Spleen (tissue), 13 donors: ENCODE measurements around the gene ZNF217. TPM values are rescaled to one million over a fixed set of nuclear protein-coding genes. Genes with fewer than 3 reads are reported as not detected.
"Not testable (repeated sequence)": the region's sequence is repeated elsewhere in the genome, so short reads cannot be mapped to it uniquely, and the experiment has no call there.

Experiments
- DNase-seq: peaks from one replicate; pipeline ENCODE4 v3.0.0-alpha.2; 2020
- H3K27ac ChIP-seq, 8 donors: fragments of 200-600 bp; sonication (generic) in 7 of 8; 1 replicate in 4 of 8; 2 replicates in 4 of 8; pipeline versions ENCODE4 v1.5.0 to v1.8.0; 2016 to 2021; ENCODE audit warnings: inconsistent platforms in 4 of 8, mild to moderate bottlenecking in 4 of 8, moderate library complexity in 1 of 8
- H3K27me3 ChIP-seq, 7 donors: fragments of 200-600 bp; sonication (generic) in 6 of 7; replicated peaks in 1 of 7; 1 replicate in 4 of 7; 2 replicates in 3 of 7; pipeline versions ENCODE4 v1.5.0 to v1.8.0; 2016 to 2021; ENCODE audit warnings: inconsistent platforms in 3 of 7, mild to moderate bottlenecking in 1 of 7
- H3K36me3 ChIP-seq, 6 donors: fragments of 200-600 bp; sonication (generic) in 5 of 6; 1 replicate in 4 of 6; 2 replicates in 2 of 6; pipeline versions ENCODE4 v1.5.0 to v1.8.0; 2016 to 2021; ENCODE audit warnings: inconsistent platforms in 2 of 6
- H3K4me1 ChIP-seq, 6 donors: fragments of 200-600 bp; sonication (generic) in 5 of 6; 1 replicate in 3 of 6; 2 replicates in 3 of 6; pipeline versions ENCODE4 v1.5.0 to v1.8.0; 2016 to 2021; ENCODE audit warnings: inconsistent platforms in 3 of 6
- H3K4me3 ChIP-seq, 8 donors: fragments of 200-600 bp; sonication (generic) in 7 of 8; 1 replicate in 4 of 8; 2 replicates in 4 of 8; pipeline versions ENCODE4 v1.5.0 to v1.8.0; 2016 to 2021; ENCODE audit warnings: inconsistent platforms in 4 of 8, mild to moderate bottlenecking in 4 of 8, moderate library complexity in 2 of 8
- H3K9me3 ChIP-seq, 8 donors: fragments of 200-600 bp; sonication (generic) in 7 of 8; 1 replicate in 4 of 8; 2 replicates in 4 of 8; pipeline versions ENCODE4 v1.5.0 to v1.8.0; 2016 to 2021; ENCODE audit warnings: inconsistent platforms in 4 of 8
- POLR2A ChIP-seq, 3 donors: fragments of 450-650 bp; IDR thresholded peaks; one replicate each; pipeline ENCODE4 v1.5.1; 2017; ENCODE audit warnings: antibody characterized with exemption in 3 of 3, mild to moderate bottlenecking in 1 of 3
- POLR2AphosphoS5 ChIP-seq, 3 donors: sonication (generic); formaldehyde crosslinking; IDR thresholded peaks; one replicate each; pipeline ENCODE4 v1.5.1; 2017; ENCODE audit warnings: antibody characterized with exemption in 3 of 3
- WGBS, 5 donors: extraction: QIAGEN DNeasy Blood & Tissue Kit in 3 of 5; methylation state at CpG; one replicate each; pipeline versions ENCODE4 v1.1.5 to v1.1.7; 2013 to 2018; 5-methylcytosine and 5-hydroxymethylcytosine counted together
- intact Hi-C: fragments of 100-400 bp; cut with DNase I; formaldehyde crosslinking; loops from one replicate; pipeline ENCODE4 v1.15.0; 2023; ENCODE audit warnings: low total_unique reads
- long read RNA-seq, 2 donors: transcript quantifications; one replicate each; lab custom pipeline, GENCODE V29; 2026
- polyA plus RNA-seq, 3 donors: library from polyadenylated mRNA; stranded (reverse); fragments of 200-250 nt; gene quantifications; one replicate each; pipeline ENCODE4 v1.2.1, GENCODE V29; 2013
- total RNA-seq, 7 donors: library from RNA; depleted of rRNA in 3 of 7; stranded (reverse); fragments of >200 nt in 3 of 7; fragmentation: NEBNext Ultra II Directional in 4 of 7; extraction: Animal tissue kit (Norgen Biotek cat#: 25700) in 4 of 7; gene quantifications; one replicate each; pipeline versions ENCODE4 v1.1.0 to v1.2.1, GENCODE V29; 2016 to 2021
- TF ChIP-seq, protein P1 (sequence below), 11 experiments: fragments of 200-600 bp in 7 of 11; fragments of 450-650 bp in 4 of 11; sonication (generic) in 4 of 11; IDR thresholded peaks in 8 of 11; conservative IDR thresholded peaks in 3 of 11; 1 replicate in 7 of 11; 2 replicates in 4 of 11; pipeline versions ENCODE4 v1.4.0 to v1.8.0; 2016 to 2021; ENCODE audit warnings: antibody characterized with exemption in 11 of 11, inconsistent platforms in 4 of 11, mild to moderate bottlenecking in 1 of 11
- donor health status: healthy with polysubstance abuse.
- donor health status: DM: no; HTN: no; CAD: no; lungs with moderate emphysema.
- donor health status: DM: no; HTN: no; CAD: no.
- donor health status: Bipolar disorder and iron deficiency.
- donor health status: healthy.
- donor health status: DM: no; HTN: no; CAD: no.
- donor health status: DM: yes; HTN: yes; CAD: no.

The ZNF217 gene
- 10 to 100 TPM; 58.7 to 90.1 (median 87.5) TPM for total RNA-seq
- polyA plus RNA-seq = 10 to 100 TPM; 15.1 to 20.4 (median 15.3) TPM
- long read RNA-seq, donor 1, full-length matches to known transcripts = 3 of 36 reads
- long read RNA-seq, donor 1, partial matches to known transcripts = 33 of 36 reads
- long read RNA-seq, donor 1, other reads (novel, unspliced or antisense) = 0 of 36 reads
- long read RNA-seq, donor 2, partial matches to known transcripts = 6 of 6 reads
- long read RNA-seq, donor 2, other reads (novel, unspliced or antisense) = 0 of 6 reads

DNA sequence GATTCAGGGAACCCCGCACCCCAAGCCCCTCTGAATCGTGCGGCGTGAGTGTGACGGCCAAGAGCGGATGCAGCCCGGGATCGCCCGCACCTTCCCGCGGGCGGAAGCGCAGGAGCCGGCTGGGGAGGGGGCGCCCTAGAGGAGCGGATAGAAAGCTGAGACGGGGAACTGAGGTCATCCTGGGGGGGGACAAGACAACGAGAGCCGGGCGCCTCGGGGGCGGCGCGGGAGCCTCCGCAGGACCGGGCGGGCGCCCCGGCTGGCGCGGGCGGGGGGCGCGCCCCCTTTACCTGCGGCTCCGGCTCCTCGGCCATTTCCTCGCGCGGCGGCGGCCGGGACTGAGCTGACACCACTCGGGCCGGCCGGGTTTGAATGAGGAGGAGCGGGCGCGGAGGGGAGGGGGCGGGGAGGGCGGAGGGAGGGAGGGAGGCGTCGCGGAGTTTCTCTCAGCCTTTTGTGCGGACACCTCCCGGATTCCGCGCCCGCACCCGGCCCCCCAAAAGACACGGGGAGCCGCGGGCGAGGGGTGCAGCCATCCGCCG is at the start of gene ZNF217:
ZNF217 (minus strand) TSS at position 374 of the 542 bp plus-strand sequence. CDS start 11,013 bp downstream, outside the sequence.
- TF ChIP-seq POLR2AphosphoS5 (IDR thresholded peaks at IDR 0.05) = peak in 2 of 3 donors; percentile 63 to 82

DNA sequence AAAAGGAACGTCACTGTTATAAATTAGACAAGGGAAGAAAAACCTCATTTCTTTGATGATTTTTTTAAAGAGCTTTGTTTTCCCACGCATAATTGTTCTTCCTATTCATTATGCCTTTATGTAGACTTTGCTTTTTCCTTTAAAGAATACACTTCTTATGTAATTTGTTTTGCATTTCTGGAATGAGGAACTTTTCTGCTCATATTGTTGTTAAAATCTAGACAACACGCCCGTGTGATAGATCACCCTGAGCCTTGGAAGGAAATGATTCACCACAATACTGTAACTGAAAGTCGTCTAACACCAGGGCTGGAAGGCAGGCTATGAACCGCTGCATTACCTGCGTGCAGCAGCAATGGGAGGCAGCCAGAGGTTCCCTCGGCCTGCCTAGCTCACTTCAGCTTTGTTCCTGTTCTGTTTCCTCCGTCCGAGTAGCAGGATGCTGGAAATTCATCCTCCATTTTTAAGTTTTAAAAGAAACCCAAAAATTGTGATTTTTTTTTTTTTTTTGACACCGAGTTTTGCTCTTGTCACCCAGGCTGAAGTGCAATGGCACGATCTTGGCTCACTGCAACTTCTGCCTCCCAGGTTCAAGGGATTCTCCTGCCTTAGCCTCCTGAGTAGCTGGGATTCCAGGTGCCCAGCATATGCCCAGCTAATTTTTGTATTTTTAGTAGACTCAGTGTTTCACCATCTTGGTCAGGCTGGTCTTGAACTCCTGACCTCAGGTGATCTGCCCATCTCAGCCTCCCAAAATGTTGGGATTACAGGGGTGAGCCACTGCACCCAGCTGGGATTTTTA is 49.6 kb upstream of the ZNF217 start:
- 8 to 12% (median 10%) methylated on average over 12 of the region's 12 CpGs for WGBS, 5 donors
- intact Hi-C loops = no loop called here
- peak overlapping the region; percentile 78 to 94 (median 90) for H3K27ac ChIP-seq

More for the DNA sequence above, at the start of gene ZNF217:
- H3K27me3 ChIP-seq, H3K36me3 ChIP-seq, H3K9me3 ChIP-seq, intact Hi-C loops: not testable (repeated sequence)
- DNase-seq = peak; percentile 95
- H3K4me1 ChIP-seq = peaks cover 5 to 66% (median 46%) of the 10 kb centered on the region in 6 donors
- peak within 1 kb of the TSS; percentile 99 to 100 (median 100) for H3K27ac ChIP-seq
- WGBS, 5 donors = 3 to 9% (median 5%) methylated on average over 16 to 65 of the region's 66 CpGs; no CpG with 5 or more reads in 1 of the 5 donors
- H3K4me3 ChIP-seq = peak within 1 kb of the TSS; percentile 62 to 87 (median 68)

DNA sequence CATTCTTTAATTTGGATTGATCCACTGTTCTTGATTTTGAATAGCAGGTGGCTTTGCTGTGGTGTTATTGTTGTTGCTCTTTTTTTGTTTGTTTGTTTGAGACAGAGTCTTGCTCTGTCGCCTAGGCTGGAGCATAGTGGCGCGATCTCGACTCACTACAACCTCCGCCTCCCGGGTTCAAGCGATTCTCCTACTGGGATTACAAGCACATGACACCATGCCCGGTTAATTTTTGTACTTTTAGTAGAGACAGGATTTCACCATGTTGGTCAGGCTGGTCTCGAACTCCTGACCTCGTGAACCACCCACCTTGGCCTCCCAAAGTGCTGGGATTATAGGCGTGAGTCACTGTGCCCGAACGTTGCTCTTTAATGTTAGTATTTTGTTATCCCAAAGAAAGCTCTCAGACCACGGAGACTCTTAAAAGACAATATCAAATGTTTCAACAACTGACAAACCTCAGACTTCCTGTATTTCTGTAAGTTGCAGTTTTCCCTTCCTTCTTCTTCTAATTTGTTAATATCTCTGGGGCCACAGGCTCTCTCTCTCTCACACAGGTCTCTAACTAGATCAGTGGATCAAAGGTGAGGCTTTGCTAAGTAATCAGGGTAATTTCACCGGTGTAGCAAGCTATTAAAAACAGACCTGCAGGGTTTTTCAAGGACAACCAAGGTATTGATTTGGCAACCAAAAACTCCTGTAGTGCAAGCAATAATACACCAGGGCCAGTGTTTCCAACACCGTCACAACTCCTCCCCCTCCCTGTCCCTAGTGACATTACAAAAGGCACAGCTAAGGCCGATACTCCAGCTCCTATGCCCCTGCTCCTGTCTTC is 48.8 kb upstream of the ZNF217 start:
- no peak for DNase-seq
- intact Hi-C loops = no loop called here
- WGBS, 5 donors = 33 to 50% (median 37%) methylated on average over 17 of the region's 17 CpGs
- H3K36me3 ChIP-seq = no peaks in the 10 kb centered on the region
- H3K27ac ChIP-seq = peak overlapping the region; percentile 78 to 94 (median 90)
- H3K27me3 ChIP-seq = no peaks in the 10 kb centered on the region
- H3K9me3 ChIP-seq = no peaks in the 10 kb centered on the region
- H3K4me3 ChIP-seq = peak overlapping the region in 5 of 8 donors; percentile 10 to 56 (median 13)
- TF ChIP-seq, protein P1, sequence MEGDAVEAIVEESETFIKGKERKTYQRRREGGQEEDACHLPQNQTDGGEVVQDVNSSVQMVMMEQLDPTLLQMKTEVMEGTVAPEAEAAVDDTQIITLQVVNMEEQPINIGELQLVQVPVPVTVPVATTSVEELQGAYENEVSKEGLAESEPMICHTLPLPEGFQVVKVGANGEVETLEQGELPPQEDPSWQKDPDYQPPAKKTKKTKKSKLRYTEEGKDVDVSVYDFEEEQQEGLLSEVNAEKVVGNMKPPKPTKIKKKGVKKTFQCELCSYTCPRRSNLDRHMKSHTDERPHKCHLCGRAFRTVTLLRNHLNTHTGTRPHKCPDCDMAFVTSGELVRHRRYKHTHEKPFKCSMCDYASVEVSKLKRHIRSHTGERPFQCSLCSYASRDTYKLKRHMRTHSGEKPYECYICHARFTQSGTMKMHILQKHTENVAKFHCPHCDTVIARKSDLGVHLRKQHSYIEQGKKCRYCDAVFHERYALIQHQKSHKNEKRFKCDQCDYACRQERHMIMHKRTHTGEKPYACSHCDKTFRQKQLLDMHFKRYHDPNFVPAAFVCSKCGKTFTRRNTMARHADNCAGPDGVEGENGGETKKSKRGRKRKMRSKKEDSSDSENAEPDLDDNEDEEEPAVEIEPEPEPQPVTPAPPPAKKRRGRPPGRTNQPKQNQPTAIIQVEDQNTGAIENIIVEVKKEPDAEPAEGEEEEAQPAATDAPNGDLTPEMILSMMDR (IDR thresholded peaks at IDR 0.05 in 8 of 11, conservative IDR thresholded peaks at IDR 0.05 in 3 of 11) = no peak
- TF ChIP-seq POLR2AphosphoS5 (IDR thresholded peaks at IDR 0.05) (no peak), POLR2A (IDR thresholded peaks at IDR 0.05) (no peak)
- H3K4me1 ChIP-seq = peaks cover 15 to 45% (median 28%) of the 10 kb centered on the region in 6 donors

More for the DNA sequence above, 49.6 kb upstream of the ZNF217 start:
- H3K36me3 ChIP-seq = no peaks in the 10 kb centered on the region
- peak; percentile 88 for DNase-seq
- no peak for TF ChIP-seq POLR2A (IDR thresholded peaks at IDR 0.05)
- TF ChIP-seq, protein P1 (IDR thresholded peaks at IDR 0.05 in 8 of 11, conservative IDR thresholded peaks at IDR 0.05 in 3 of 11) = no peak
- peak in 2 of 3 donors; percentile 75 to 87 for TF ChIP-seq POLR2AphosphoS5 (IDR thresholded peaks at IDR 0.05)
- peaks cover 15 to 45% (median 28%) of the 10 kb centered on the region in 6 donors for H3K4me1 ChIP-seq
- H3K27me3 ChIP-seq = no peaks in the 10 kb centered on the region
- peak overlapping the region in 5 of 8 donors; percentile 10 to 56 (median 13) for H3K4me3 ChIP-seq
- H3K9me3 ChIP-seq = no peaks in the 10 kb centered on the region
